DOHH2 (cell line): ENCODE measurements around the gene NT5C1B.

ENCODE experiments used
- CTCF ChIP-seq: fragments of 200-600 bp; sonication (generic); IDR thresholded peaks from one replicate; pipeline ENCODE4 v1.5.1; 2014; ENCODE audit warnings: antibody characterized with exemption, mild to moderate bottlenecking, low read depth, low read length; ENCODE audit not compliant: poor library complexity, severe bottlenecking
- EZH2phosphoT487 ChIP-seq: fragments of 200-600 bp; sonication (generic); IDR thresholded peaks from 2 replicates; pipeline ENCODE4 v1.6.1; 2017; ENCODE audit warnings: borderline replicate concordance, mild to moderate bottlenecking, antibody characterized with exemption, low read length, moderate library complexity, mixed read lengths

GRCh38 chr2:18592372-18592771, 3.0 kb upstream of the NT5C1B start:
- TF ChIP-seq CTCF (no peak), EZH2phosphoT487 (no peak)
